GM21529 (cell line): Measurements from ENCODE around the gene PHF23.
"Not testable (repeated sequence)": the region's sequence is repeated elsewhere in the genome, so short reads cannot be mapped to it uniquely, and the experiment has no call there.

ENCODE experiments used
- ATAC-seq: cut with Tn5 transposase; IDR thresholded peaks from one replicate; pipeline ENCODE4 v1.9.1; 2021; ENCODE audit not compliant: unreplicated experiment

The PHF23 gene

GRCh38 chr17:7258731-7259554 is 19.7 kb upstream of the PHF23 start:
- ATAC-seq = no peak

- ATAC-seq = no peak
Observed at GRCh38 chr17:7256766-7257456, 17.7 kb upstream of the PHF23 start.

GRCh38 chr17:7254511-7254910 is 15.3 kb upstream of the PHF23 start:
- no peak for ATAC-seq

DNA sequence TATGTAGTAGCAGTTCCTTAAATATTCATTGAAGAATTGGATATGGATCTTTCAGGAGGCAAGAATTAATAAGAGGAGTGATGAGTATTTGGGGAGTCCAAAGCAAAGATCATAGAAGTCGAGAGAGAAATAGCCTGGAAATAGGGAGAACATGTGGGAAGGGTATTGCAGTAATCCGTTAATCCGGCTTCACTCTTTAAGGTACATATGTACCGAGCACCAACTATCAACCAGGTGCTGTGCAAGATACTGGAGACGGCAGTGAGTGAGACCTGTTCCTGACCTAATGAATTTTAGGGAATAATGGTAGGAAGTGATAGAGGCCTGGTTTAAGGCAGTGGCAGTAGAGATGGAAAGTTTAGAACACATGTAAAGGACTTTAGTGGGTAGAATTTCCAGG is 13.8 kb upstream of the PHF23 start:
- ATAC-seq = no peak

DNA sequence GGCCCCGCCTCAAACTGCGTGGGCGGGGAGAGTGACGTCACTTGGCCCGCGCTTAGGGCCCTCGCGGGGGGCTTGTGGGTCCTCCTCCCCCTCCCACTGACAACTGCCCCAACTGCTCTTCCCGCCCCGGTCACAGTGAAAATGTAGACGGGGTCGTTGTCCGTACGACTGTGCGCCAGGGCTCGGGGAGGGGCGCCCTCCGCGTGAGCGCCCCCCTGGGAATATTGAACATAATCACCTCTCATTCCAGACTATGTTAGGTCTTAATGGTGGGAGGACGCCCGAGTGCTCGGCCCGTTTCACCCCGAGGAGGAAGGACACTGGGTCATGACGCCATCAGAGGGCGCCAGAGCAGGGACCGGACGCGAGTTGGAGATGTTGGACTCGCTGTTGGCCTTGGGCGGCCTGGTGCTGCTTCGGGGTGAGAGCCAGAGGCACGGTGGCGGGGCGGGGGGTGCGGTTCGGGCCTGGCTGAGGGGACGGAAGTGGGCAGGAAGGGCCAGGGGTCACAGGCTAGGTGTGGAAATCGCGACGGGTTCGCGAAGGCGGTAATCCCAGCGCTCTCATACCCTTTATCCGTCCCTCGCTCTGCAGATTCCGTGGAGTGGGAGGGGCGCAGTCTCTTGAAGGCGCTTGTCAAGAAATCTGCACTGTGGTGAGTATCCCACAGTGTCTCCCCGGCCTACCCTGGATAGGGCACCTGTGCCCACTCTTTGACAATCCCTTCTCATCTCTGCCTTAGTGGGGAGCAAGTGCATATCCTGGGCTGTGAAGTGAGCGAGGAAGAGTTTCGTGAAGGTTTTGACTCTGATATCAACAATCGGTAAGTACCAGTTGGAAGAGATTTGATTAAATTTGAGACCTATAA is 13.2 kb upstream of the PHF23 start, which contains the start of gene ELP5:
ELP5 (plus strand) TSS at position 40 of the 868 bp plus-strand sequence; CDS start at position 376, 336 bp downstream.
- peak; percentile 50 for ATAC-seq

GRCh38 chr17:7251661-7252175 is 12.5 kb upstream of the PHF23 start, which contains the start of gene CTDNEP1:
Gene CTDNEP1 (minus strand): TSS chr17:7251734. CDS start chr17:7251296, 438 bp downstream.
- peak; percentile 84 for ATAC-seq

DNA sequence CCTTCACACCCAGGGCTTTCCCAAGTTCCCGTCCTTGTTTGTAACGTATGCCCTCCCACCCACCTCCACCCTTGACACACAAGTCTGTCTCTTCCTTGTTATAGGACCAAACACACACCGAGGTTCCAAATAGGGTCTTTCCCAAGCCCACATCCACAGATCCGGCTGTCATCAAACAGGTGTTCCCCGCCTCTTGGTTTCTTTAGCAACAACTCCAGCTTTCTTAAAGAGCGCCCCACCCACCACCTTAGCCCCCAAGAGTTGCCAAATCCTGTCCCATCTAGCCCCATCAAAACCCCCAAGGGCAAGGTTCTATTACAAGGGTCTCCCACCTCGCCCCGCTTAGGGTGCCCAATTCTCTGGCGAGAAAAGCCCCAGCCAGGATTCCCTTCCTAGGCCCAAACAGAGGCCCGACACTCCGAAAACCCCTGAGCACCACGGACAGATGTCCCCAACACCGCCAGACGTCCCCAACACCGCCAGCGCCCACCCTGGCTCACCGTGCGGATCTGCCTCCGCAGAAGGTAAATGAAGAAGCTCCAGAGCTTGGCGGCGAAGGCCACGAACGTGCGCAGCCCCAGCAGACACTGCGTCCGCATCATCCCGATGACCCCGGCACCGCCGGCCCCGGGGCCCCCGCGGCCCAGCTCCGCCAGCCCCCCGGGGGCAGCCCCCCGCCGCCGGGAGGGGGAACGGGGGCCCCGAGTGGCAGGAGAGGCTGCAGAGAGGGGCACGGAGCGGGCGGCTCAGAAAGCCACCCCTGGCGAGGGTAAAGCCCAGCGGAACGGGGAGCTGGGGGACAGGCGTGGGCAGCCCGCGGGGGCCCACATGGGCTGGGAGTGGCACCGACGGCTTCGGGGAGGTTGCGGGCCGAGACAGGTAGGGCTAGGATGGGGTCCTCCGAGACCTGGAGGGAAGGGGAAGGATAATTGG is 11.7 kb upstream of the PHF23 start:
- ATAC-seq = no peak

DNA sequence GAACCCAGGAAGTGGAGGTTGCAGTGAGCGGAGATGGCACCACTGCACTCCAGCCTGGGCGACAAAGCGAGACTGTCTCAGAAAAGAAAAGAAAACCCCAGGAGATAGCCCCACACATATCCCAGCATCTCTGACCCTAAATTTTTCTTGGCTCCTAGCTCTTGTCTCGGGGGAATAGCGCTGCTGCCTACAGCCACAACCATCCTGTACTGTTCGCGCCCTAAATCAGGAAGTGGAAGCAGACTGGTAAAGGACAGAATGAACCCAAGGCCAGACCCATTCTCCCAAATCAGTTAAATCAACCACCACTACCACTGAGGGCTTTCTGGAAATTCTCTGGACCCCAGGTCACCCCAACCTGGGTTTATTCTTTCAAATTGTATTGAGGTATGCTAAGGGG is 10.6 kb upstream of the PHF23 start:
- ATAC-seq = no peak

DNA sequence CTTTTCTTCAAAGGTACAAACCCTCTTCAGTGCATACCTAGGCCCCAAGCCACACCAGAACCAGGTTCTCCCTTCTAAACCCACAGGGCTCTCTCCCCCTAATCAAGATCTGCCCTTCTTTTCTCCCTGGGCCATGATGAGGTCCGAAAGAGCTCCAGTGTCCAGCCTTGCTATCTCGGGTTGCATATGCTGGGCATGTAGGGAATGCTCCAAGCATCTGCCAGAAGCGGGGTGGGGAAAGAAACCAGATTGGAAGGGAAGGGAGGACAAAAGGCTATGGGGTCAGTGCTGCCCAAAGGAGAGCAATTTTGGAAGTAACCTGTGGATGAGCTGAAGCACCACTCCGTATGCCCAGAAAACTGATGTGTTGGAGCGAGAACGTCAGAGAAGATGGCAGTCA is 10.0 kb upstream of the PHF23 start:
- no peak for ATAC-seq

- no peak for ATAC-seq
Observed at GRCh38 chr17:7248796-7249195, 9.5 kb upstream of the PHF23 start.

DNA sequence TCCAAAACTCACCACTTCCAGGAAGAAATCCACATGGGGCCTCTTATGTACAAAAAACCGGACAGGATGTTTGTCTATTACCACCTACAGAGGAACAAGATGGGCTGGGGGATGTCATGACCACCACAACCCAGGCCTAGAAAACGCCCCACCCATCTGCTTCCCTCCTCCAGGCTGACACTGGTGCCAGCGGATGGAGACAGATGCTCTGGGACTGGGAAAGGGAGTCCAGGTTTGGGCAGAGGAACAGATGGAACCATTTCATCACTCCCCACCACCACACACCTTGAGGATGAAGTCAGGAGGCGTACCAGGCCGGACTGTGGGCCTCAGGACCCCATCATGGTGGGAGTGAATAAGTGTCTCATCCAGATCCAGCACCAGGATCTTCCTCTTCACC is 7.5 kb upstream of the PHF23 start:
- no peak for ATAC-seq

GRCh38 chr17:7243838-7244237 is 4.6 kb upstream of the PHF23 start:
- not testable (repeated sequence) for ATAC-seq

DNA sequence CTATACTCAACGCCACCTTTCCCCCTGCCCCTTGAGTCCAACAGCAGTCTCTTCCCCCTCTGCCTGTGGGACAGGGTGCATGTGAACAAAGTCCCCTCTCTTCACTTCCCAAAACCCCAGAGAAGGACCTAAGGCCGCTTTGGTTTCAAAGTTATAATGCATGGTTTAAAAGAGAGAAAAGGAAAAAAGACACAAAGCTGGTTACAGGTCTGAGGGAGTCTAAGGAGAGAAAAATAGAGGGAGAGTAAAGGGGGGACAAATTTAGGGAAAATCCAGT is 4.1 kb upstream of the PHF23 start:
- no peak for ATAC-seq

- ATAC-seq = peak; percentile 43
Observed at GRCh38 chr17:7242717-7243452, 3.6 kb upstream of the PHF23 start.

DNA sequence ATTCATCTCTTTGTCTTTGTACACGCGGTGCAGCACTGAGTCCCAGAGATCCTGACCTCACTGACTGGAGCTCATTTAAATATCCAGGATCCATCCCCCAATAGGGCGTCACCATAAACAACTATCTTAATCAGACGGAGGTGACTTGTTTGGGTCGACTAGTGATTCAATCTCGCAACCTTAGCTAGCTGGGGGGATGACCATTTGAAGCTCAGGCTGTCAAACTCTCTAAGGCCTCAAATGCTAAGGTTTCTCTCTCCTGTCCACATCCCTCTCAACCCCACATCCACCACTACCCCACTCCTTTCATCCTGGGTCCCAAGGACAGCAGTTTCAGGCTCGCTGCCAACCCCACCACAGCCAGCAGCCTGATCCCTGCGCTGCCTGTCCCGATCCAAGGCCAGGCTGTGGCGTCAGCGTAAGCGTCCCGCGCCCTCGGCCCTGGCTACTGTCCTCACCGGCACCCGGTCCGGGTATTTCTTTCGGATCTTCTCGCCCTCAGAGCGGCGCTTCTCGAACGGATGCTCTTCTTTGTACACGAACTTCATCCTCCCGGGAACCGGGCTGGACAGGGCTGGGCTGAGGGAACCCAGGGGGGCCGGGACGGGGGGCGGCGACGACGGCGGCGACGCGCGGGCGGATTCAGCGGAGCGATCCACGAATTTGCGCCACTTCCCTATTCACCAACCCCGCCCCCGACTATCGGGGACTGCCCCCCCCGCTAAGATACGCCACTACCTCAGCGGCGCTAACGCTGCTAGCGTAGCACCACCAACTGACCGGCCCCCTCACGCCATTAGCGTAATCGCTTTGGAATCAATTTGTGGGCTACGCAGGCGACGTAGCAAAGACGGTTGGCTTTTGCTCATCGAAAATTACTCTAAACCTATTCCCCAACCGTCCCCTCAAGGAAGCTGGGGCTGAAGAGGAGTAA is 2.8 kb upstream of the PHF23 start, which contains the start of gene GABARAP:
GABARAP (minus strand) TSS at position 667 of the 934 bp plus-strand sequence; CDS start at position 548, 119 bp downstream.
- ATAC-seq = no peak

DNA sequence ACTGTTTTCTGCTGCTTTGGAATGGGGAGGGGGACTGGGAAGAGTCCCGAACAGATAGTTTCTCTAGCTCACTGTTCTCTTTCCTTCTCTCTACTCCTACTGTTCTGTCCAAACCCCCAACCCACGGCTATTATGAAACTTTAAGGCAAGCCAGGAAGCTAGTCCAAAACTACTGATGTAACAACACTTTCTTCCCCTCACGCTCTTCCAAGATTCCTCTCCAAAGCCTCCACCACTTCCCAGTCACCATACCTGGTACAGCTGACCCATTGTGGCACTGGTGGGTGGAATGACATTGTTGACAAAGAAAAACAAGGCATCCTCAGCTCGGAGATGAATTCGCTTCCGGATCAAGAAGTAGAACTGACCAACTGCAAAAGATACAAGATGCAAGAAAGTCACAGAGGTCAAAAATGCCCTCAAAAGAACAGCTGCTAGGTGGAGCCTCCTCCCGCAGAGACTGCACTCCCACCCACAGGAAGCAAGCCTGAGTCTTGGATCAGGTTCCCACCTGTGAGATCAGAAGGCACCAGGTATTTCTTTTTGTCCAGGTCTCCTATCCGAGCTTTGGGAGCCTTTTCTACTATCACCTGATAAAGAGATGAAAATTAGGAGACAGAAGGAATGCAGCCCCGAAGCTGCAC is 2.0 kb upstream of the PHF23 start:
- ATAC-seq = no peak

DNA sequence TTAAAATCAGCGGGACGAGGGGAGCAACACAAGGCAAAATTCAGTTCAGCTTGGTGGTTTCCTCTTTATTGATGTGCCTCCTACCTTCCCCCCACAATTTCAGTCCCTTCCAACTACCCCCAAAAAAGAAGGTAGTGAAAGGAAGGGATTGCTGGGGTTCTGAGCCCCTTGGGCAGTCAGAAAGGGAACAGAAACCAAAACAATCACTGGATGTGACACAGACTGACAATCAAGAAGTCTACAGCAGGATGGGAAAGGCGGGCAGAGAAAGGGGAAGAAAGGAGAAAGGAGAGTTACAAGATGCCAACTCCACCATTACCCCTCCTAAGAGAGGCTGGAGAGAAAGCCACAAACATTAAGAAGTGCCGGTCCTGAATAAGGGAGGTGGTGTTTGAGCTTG is 1.1 kb upstream of the PHF23 start:
- no peak for ATAC-seq
